Measurements from ENCODE around the gene IL15RA.

GRCh38 chr10:5971886-5972285, 5.5 kb downstream of the IL15RA start:
- TF ChIP-seq CTCF (IDR thresholded peaks at IDR 0.05; ENCODE audit: low read depth, low read length): no peak
- no peak for TF ChIP-seq EZH2phosphoT487 (IDR thresholded peaks at IDR 0.05; ENCODE audit: low read depth)
